ENCODE measurements around the gene SLC43A1.

Gene SLC43A1

GRCh38 chr11:57479021-57479663, 36.4 kb downstream of the SLC43A1 start:
- no peak for DNase-seq

- no peak for DNase-seq
These were observed 37.9 kb downstream of the SLC43A1 start for GRCh38 chr11:57477507-57478189.

- DNase-seq = no peak
These were observed 38.6 kb downstream of the SLC43A1 start for GRCh38 chr11:57476757-57477506.

DNA sequence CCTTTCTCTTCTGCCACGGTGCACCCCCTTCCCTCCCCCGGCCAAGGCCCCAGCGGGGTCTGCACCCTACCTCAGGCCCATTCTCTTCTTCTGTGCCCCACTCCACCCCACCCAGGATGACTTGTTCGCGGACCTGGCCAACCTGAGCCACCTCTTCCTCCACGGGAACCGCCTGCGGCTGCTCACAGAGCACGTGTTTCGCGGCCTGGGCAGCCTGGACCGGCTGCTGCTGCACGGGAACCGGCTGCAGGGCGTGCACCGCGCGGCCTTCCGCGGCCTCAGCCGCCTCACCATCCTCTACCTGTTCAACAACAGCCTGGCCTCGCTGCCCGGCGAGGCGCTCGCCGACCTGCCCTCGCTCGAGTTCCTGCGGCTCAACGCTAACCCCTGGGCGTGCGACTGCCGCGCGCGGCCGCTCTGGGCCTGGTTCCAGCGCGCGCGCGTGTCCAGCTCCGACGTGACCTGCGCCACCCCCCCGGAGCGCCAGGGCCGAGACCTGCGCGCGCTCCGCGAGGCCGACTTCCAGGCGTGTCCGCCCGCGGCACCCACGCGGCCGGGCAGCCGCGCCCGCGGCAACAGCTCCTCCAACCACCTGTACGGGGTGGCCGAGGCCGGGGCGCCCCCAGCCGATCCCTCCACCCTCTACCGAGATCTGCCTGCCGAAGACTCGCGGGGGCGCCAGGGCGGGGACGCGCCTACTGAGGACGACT, 39.3 kb downstream of the SLC43A1 start:
- no peak for DNase-seq

GRCh38 chr11:57475671-57476046, 39.8 kb downstream of the SLC43A1 start:
- no peak for DNase-seq

- no peak for DNase-seq
These were observed 40.3 kb downstream of the SLC43A1 start for GRCh38 chr11:57475191-57475590.

DNA sequence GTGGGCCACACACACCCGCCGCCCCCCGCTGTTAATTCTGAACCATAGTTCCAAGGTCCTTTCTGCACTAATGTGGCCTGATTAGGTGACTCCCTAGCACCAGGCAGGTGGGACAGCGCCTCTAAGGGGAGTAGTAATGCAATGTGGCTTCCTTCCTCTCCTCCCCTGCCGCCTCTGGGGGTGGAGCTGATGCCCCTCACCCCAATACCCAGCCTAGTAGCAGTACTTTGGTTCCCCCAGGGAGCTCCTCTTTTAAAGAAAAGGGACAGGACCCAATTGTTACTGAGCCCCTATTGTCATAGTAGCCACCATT, 40.7 kb downstream of the SLC43A1 start:
- no peak for DNase-seq

DNA sequence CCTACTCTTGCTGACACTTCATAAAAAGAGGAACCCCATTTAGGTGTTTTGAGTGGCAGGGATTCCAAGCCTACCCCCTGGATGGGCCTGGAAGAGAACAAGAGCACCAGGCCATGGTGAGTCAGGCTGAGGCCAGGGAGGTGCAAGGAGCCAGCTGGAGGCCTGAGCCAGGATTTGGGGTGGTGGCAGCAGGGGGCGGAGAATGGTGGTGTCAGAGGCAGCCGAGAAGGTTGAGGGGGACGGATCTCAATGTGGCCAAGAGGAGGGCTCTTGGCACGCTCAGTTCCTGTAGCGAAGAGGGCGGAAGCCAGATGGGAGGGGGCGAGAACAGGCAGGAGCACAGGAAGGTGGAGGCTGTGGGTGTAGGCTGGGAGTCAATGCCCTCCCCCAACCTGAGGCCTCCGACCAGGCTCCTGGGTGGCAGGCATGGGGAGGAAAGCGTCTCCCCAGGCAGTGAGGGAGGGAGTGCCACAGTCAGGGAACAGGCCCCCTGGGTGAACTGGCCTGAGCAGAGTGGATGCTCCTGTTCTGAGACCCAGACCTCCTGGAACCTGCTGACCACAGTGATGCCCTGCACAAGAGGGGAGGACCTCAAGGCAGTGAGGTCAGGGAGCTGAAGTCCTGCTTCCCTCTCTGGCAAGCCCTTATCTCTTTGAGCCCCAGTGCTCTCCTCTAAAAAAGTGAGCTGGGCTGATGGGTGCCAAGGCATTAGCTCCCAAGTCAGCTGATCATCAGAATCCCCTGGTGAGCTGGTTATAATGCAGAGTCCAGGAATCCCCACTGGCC, 41.3 kb downstream of the SLC43A1 start:
- peak; percentile 66 for DNase-seq

- DNase-seq = no peak
These were observed 42.1 kb downstream of the SLC43A1 start for GRCh38 chr11:57473285-57473841.

- no peak for DNase-seq
These were observed 44.0 kb downstream of the SLC43A1 start for GRCh38 chr11:57471496-57471895.

GRCh38 chr11:57469268-57469667, 46.2 kb downstream of the SLC43A1 start:
- DNase-seq = no peak

DNA sequence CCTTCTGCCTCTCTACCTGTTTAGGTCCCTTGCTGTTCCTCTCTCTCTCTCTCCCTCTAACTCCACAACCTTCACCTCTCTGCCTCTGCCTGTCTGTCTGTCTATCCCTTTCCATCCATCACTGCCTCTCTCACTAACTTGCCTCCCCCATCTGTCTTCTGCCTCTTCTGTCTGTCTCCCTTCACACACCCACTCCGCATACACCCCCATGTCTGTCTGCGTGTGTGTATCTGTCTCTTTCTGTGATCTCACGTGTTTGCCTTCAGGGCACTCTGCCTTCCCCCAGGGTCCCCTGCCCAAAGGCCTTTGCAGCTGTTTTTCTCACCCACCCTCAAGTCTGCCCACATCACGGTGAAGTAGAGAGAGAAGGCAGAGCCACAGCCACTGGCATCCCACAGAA, 47.2 kb downstream of the SLC43A1 start:
- no peak for DNase-seq

DNA sequence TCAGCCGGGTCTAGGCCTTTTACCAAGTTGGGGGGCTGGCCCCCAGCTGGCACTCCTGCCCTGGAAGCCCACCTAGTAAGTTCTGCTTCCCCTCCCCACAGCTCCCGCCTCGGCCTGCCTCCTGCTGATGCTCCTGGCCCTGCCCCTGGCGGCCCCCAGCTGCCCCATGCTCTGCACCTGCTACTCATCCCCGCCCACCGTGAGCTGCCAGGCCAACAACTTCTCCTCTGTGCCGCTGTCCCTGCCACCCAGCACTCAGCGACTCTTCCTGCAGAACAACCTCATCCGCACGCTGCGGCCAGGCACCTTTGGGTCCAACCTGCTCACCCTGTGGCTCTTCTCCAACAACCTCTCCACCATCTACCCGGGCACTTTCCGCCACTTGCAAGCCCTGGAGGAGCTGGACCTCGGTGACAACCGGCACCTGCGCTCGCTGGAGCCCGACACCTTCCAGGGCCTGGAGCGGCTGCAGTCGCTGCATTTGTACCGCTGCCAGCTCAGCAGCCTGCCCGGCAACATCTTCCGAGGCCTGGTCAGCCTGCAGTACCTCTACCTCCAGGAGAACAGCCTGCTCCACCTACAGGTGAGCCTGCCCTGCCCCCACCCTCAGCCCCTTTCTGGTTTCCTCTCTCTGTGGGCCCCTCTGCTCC, 47.9 kb downstream of the SLC43A1 start:
- DNase-seq = no peak

GRCh38 chr11:57466680-57467079, 48.8 kb downstream of the SLC43A1 start:
- no peak for DNase-seq

DNA sequence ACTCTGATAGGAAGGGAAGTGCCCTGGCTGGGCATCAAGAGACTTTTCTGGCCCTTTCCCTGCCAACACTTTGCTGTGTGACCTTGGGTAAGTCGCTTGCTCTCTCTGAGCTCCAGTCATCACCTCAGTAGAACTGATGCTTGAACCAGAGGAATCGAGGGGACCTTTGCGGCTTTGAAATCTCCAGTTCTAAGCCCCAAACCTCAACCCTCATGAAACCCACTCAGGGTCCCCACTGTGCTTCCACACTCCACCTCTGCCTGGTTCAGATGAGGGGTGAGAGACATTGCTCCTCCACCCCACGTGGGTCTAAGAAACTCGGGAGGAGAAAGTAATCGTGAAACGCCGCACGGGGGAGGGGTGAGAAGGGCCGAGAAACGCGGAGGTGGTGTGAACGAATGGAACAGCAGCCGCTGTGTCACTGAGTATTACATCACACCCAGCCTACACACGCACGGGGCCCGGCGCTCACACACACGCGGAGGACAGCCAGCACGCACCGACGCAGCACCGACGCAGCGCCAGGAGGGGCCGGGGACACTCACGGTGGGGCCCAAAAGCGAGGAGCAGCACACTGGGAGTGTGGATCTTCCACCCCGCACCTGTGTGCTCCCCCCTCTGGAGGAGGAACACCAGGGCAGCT, 50.8 kb downstream of the SLC43A1 start:
- DNase-seq = no peak

GRCh38 chr11:57463671-57464538, 51.6 kb downstream of the SLC43A1 start:
- DNase-seq = no peak

- DNase-seq = no peak
These were observed 52.9 kb downstream of the SLC43A1 start for GRCh38 chr11:57462597-57462996.

GRCh38 chr11:57461841-57462489, 53.5 kb downstream of the SLC43A1 start:
- DNase-seq = no peak

Measured in left hindlimb (tissue), 1 donor.